Testis (tissue), 2 donors: ENCODE results near the gene BBOX1.

Experiments used
- POLR2A ChIP-seq: fragments of 450-650 bp; IDR thresholded peaks from one replicate; pipeline ENCODE4 v1.6.1; 2017; ENCODE audit warnings: antibody characterized with exemption, mild to moderate bottlenecking, moderate library complexity
- TF ChIP-seq, protein P1 (sequence below), 3 experiments: fragments of 450-650 bp in 2 of 3; fragments of 200-600 bp in 1 of 3; sonication (generic) in 1 of 3; IDR thresholded peaks; one replicate each; pipeline ENCODE4 v1.5.1; 2016 to 2019; ENCODE audit warnings: antibody characterized with exemption in 3 of 3, mild to moderate bottlenecking in 2 of 3, moderate library complexity in 1 of 3

DNA sequence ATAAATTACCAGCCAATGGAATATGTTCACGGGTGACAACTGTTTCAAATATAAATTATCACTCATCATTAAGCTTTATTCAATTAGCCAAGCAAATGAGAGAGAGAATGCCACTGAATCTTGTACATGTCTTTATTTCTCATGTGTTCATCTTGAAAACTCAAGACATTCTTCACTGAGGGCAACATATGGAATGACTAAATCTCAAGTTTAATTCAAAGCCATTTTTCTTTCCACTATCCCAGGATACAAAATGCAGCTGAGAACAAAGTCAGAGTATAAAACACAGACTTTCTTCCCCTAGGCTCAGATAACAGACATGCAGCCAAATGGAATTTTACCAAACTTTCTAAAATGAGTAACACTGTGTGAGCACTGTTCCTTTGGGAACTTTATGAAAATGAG, 12.1 kb upstream of the BBOX1 start:
- TF ChIP-seq POLR2A: no peak
- TF ChIP-seq, protein P1, sequence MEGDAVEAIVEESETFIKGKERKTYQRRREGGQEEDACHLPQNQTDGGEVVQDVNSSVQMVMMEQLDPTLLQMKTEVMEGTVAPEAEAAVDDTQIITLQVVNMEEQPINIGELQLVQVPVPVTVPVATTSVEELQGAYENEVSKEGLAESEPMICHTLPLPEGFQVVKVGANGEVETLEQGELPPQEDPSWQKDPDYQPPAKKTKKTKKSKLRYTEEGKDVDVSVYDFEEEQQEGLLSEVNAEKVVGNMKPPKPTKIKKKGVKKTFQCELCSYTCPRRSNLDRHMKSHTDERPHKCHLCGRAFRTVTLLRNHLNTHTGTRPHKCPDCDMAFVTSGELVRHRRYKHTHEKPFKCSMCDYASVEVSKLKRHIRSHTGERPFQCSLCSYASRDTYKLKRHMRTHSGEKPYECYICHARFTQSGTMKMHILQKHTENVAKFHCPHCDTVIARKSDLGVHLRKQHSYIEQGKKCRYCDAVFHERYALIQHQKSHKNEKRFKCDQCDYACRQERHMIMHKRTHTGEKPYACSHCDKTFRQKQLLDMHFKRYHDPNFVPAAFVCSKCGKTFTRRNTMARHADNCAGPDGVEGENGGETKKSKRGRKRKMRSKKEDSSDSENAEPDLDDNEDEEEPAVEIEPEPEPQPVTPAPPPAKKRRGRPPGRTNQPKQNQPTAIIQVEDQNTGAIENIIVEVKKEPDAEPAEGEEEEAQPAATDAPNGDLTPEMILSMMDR (IDR thresholded peaks at IDR 0.05): no peak
